Spleen (tissue), 7 donors: ENCODE data around the gene GAB2.

Experiments
- CTCF ChIP-seq, 11 experiments: fragments of 200-600 bp in 7 of 11; fragments of 450-650 bp in 4 of 11; sonication (generic) in 4 of 11; IDR thresholded peaks in 8 of 11; conservative IDR thresholded peaks in 3 of 11; 1 replicate in 7 of 11; 2 replicates in 4 of 11; pipeline versions ENCODE4 v1.4.0 to v1.8.0; 2016 to 2021; ENCODE audit warnings: antibody characterized with exemption in 11 of 11, inconsistent platforms in 4 of 11, mild to moderate bottlenecking in 1 of 11
- POLR2A ChIP-seq, 3 donors: fragments of 450-650 bp; IDR thresholded peaks; one replicate each; pipeline ENCODE4 v1.5.1; 2017; ENCODE audit warnings: antibody characterized with exemption in 3 of 3, mild to moderate bottlenecking in 1 of 3
- POLR2AphosphoS5 ChIP-seq, 3 donors: sonication (generic); formaldehyde crosslinking; IDR thresholded peaks; one replicate each; pipeline ENCODE4 v1.5.1; 2017; ENCODE audit warnings: antibody characterized with exemption in 3 of 3
- donor health status: DM: no; HTN: no; CAD: no; lungs with moderate emphysema.
- donor health status: DM: no; HTN: no; CAD: no.
- donor health status: DM: no; HTN: no; CAD: no.

- no peak for TF ChIP-seq POLR2A (IDR thresholded peaks at IDR 0.05)
- no peak for TF ChIP-seq CTCF (IDR thresholded peaks at IDR 0.05 in 8 of 11, conservative IDR thresholded peaks at IDR 0.05 in 3 of 11)
- no peak for TF ChIP-seq POLR2AphosphoS5 (IDR thresholded peaks at IDR 0.05)
Measured at GRCh38 chr11:78325274-78325781, 92.3 kb downstream of the GAB2 start.
